Progenitor cell of endocrine pancreas (in vitro differentiated cells): ENCODE data around the gene PDE1C. TPM values are rescaled to one million over a fixed set of nuclear protein-coding genes. Genes with fewer than 3 reads are reported as not detected.
"Not testable (repeated sequence)": the region's sequence is repeated elsewhere in the genome, so short reads cannot be mapped to it uniquely, and the experiment has no call there.

Experiments used
- DNase-seq: peaks from one replicate; pipeline ENCODE4 v3.0.0; 2021; ENCODE audit warnings: low spot score; ENCODE audit not compliant: unreplicated experiment
- H3K27ac Mint-ChIP-seq: 2 replicates; pipeline ENCODE4 v1.8.0; 2021; ENCODE audit warnings: mild to moderate bottlenecking, moderate library complexity, mixed read lengths
- H3K27me3 Mint-ChIP-seq: 2 replicates; pipeline ENCODE4 v1.8.0; 2021; ENCODE audit warnings: mixed read lengths
- H3K36me3 Mint-ChIP-seq: 2 replicates; pipeline ENCODE4 v1.8.0; 2022; ENCODE audit warnings: mixed read lengths; ENCODE audit not compliant: insufficient read depth
- H3K4me1 Mint-ChIP-seq: 2 replicates; pipeline ENCODE4 v1.8.0; 2021; ENCODE audit warnings: low read depth, mixed read lengths
- H3K4me3 Mint-ChIP-seq: 2 replicates; pipeline ENCODE4 v1.8.0; 2021; ENCODE audit warnings: low read depth, mild to moderate bottlenecking, moderate library complexity, mixed read lengths
- H3K9me3 Mint-ChIP-seq: 2 replicates; pipeline ENCODE4 v1.8.0; 2021; ENCODE audit warnings: low read depth, mixed read lengths
- CTCF ChIP-seq: fragments of 200-600 bp; sonication (generic); IDR thresholded peaks from one replicate; pipeline ENCODE4 v1.5.0; 2021; ENCODE audit warnings: antibody characterized with exemption, mild to moderate bottlenecking; ENCODE audit not compliant: unreplicated experiment
- total RNA-seq: library from RNA; stranded (reverse); gene quantifications from 2 replicates; pipeline ENCODE4 v1.2.1, GENCODE V29; 2021

Gene PDE1C
- total RNA-seq, 1 donor from 2014 or later = 1.7 TPM

- Mint-ChIP-seq H3K27ac (no peak overlapping the region), H3K4me1 (peaks cover 1% of the 10 kb centered on the region), H3K4me3 (no peak overlapping the region), H3K9me3 (no peaks in the 10 kb centered on the region), H3K36me3 (no peaks in the 10 kb centered on the region), H3K27me3 (peaks cover 4% of the 10 kb centered on the region)
- TF ChIP-seq CTCF = no peak
- no peak for DNase-seq
Measured at GRCh38 chr7:31852462-31852861, 217.7 kb downstream of the PDE1C start.

GRCh38 chr7:31851119-31851518 is 219.1 kb downstream of the PDE1C start:
- no peak overlapping the region for H3K4me3 Mint-ChIP-seq
- H3K27me3 Mint-ChIP-seq = peaks cover 4% of the 10 kb centered on the region
- TF ChIP-seq CTCF = no peak
- no peaks in the 10 kb centered on the region for H3K9me3 Mint-ChIP-seq
- H3K36me3 Mint-ChIP-seq = no peaks in the 10 kb centered on the region
- H3K27ac Mint-ChIP-seq = no peak overlapping the region
- no peak for DNase-seq
- H3K4me1 Mint-ChIP-seq = peaks cover 1% of the 10 kb centered on the region

- peaks cover 1% of the 10 kb centered on the region for H3K4me1 Mint-ChIP-seq
- TF ChIP-seq CTCF = no peak
- H3K4me3 Mint-ChIP-seq = no peak overlapping the region
- peaks cover 4% of the 10 kb centered on the region for H3K27me3 Mint-ChIP-seq
- H3K27ac Mint-ChIP-seq = no peak overlapping the region
- no peaks in the 10 kb centered on the region for H3K36me3 Mint-ChIP-seq
- no peak for DNase-seq
- H3K9me3 Mint-ChIP-seq = no peaks in the 10 kb centered on the region
Measured at GRCh38 chr7:31850601-31851000, 219.6 kb downstream of the PDE1C start.

GRCh38 chr7:31850066-31850465 is 220.1 kb downstream of the PDE1C start:
- no peak for TF ChIP-seq CTCF
- H3K27me3 Mint-ChIP-seq = peaks cover 4% of the 10 kb centered on the region
- no peak overlapping the region for H3K27ac Mint-ChIP-seq
- H3K4me1 Mint-ChIP-seq = peaks cover 1% of the 10 kb centered on the region
- H3K36me3 Mint-ChIP-seq = no peaks in the 10 kb centered on the region
- no peaks in the 10 kb centered on the region for H3K9me3 Mint-ChIP-seq
- H3K4me3 Mint-ChIP-seq = no peak overlapping the region
- no peak for DNase-seq

- Mint-ChIP-seq H3K27ac (no peak overlapping the region), H3K27me3 (no peaks in the 10 kb centered on the region), H3K4me3 (no peak overlapping the region), H3K4me1 (peaks cover 2% of the 10 kb centered on the region), H3K36me3 (no peaks in the 10 kb centered on the region), H3K9me3 (no peaks in the 10 kb centered on the region)
- DNase-seq = no peak
- TF ChIP-seq CTCF = no peak
Measured at GRCh38 chr7:31835471-31835870, 234.7 kb downstream of the PDE1C start.

GRCh38 chr7:31833625-31834024 is 236.6 kb downstream of the PDE1C start:
- not testable (repeated sequence) for H3K9me3 Mint-ChIP-seq, H3K4me1 Mint-ChIP-seq, H3K4me3 Mint-ChIP-seq, H3K27ac Mint-ChIP-seq, H3K36me3 Mint-ChIP-seq, H3K27me3 Mint-ChIP-seq, DNase-seq
